GM23338 (cell line): ENCODE data around the gene SETBP1. TPM values are rescaled to one million over a fixed set of nuclear protein-coding genes. Genes with fewer than 3 reads are reported as not detected.

Experiments
- ATAC-seq: fragments of 200-7000 bp; cut with Tn5 transposase; 3 replicates; pipeline ENCODE4 v1.9.1; 2020
- DNase-seq: peaks from one replicate; pipeline ENCODE4 v3.0.0-alpha.2; 2015; ENCODE audit warnings: low spot score
- H2AFZ ChIP-seq: fragments of 200-600 bp; sonication (generic); 2 replicates; pipeline ENCODE4 v1.8.0; 2016; ENCODE audit warnings: antibody characterized with exemption, mild to moderate bottlenecking, moderate library complexity
- H3F3A ChIP-seq: fragments of 200-600 bp; sonication (generic); replicated peaks from 2 replicates; pipeline ENCODE4 v1.8.0; 2017; ENCODE audit warnings: antibody characterized with exemption, mixed run types, low read depth
- H3K27ac ChIP-seq: fragments of 200-600 bp; sonication (generic); 2 replicates; pipeline ENCODE4 v1.6.1; 2016; ENCODE audit warnings: low read depth
- H3K27me3 ChIP-seq: fragments of 200-600 bp; sonication (generic); 2 replicates; pipeline ENCODE4 v1.8.0; 2016; ENCODE audit warnings: mild to moderate bottlenecking, mixed run types, moderate library complexity; ENCODE audit not compliant: insufficient read depth
- H3K36me3 ChIP-seq: fragments of 200-600 bp; sonication (generic); 2 replicates; pipeline ENCODE4 v1.8.0; 2016; ENCODE audit warnings: mild to moderate bottlenecking; ENCODE audit not compliant: insufficient read depth
- H3K4me1 ChIP-seq: fragments of 200-600 bp; sonication (generic); 2 replicates; pipeline ENCODE4 v1.8.0; 2016; ENCODE audit warnings: mild to moderate bottlenecking, moderate library complexity; ENCODE audit not compliant: insufficient read depth
- H3K4me2 ChIP-seq: fragments of 200-600 bp; sonication (generic); 2 replicates; pipeline ENCODE4 v1.7.1; 2017; ENCODE audit warnings: mixed run types
- H3K4me3 ChIP-seq: fragments of 200-600 bp; sonication (generic); 2 replicates; pipeline ENCODE4 v1.6.1; 2016; ENCODE audit warnings: mixed run types
- H3K79me2 ChIP-seq: fragments of 200-600 bp; sonication (generic); replicated peaks from 2 replicates; pipeline ENCODE4 v1.8.0; 2017; ENCODE audit warnings: mild to moderate bottlenecking; ENCODE audit not compliant: insufficient read depth
- H3K9me2 ChIP-seq: fragments of 200-600 bp; sonication (generic); 2 replicates; pipeline ENCODE4 v1.8.0; 2017; ENCODE audit not compliant: insufficient read depth
- H4K20me1 ChIP-seq: fragments of 200-600 bp; sonication (generic); replicated peaks from 2 replicates; pipeline ENCODE4 v1.8.0; 2017; ENCODE audit warnings: mild to moderate bottlenecking; ENCODE audit not compliant: insufficient read depth
- H3K27ac Mint-ChIP-seq: 2 replicates; pipeline ENCODE4 v1.8.0; 2020; ENCODE audit warnings: inconsistent platforms, mild to moderate bottlenecking, moderate library complexity, mixed read lengths
- H3K27me3 Mint-ChIP-seq: 3 replicates; pipeline ENCODE4 v1.8.0; 2022; ENCODE audit warnings: low read depth, mild to moderate bottlenecking, moderate library complexity, mixed read lengths, inconsistent platforms; ENCODE audit not compliant: insufficient read depth, poor library complexity
- H3K36me3 Mint-ChIP-seq: 3 replicates; pipeline ENCODE4 v1.8.0; 2021; ENCODE audit warnings: low read depth, mild to moderate bottlenecking, inconsistent platforms, moderate library complexity, mixed read lengths
- H3K4me1 Mint-ChIP-seq: 3 replicates; pipeline ENCODE4 v1.8.0; 2020; ENCODE audit warnings: mild to moderate bottlenecking, inconsistent platforms, mixed read lengths
- H3K4me3 Mint-ChIP-seq: 3 replicates; pipeline ENCODE4 v1.8.0; 2021; ENCODE audit warnings: moderate library complexity, mild to moderate bottlenecking, inconsistent platforms, mixed read lengths
- H3K9me3 Mint-ChIP-seq: 3 replicates; pipeline ENCODE4 v1.8.0; 2020; ENCODE audit warnings: moderate library complexity, mild to moderate bottlenecking, inconsistent platforms, mixed read lengths
- CREB1 ChIP-seq: fragments of 250-450 bp; sonication (Bioruptor Pico); IDR thresholded peaks from 2 replicates; pipeline ENCODE4 v1.5.0; 2020; ENCODE audit warnings: low read depth, mild to moderate bottlenecking, moderate library complexity
- EZH2 ChIP-seq: fragments of 200-600 bp; sonication (generic); IDR thresholded peaks from one replicate; pipeline ENCODE4 v1.8.0; 2017; ENCODE audit warnings: antibody characterized with exemption, mild to moderate bottlenecking, low read depth; ENCODE audit not compliant: unreplicated experiment
- EZH2phosphoT487 ChIP-seq: fragments of 200-600 bp; sonication (generic); IDR thresholded peaks from one replicate; pipeline ENCODE4 v1.8.1; 2018; ENCODE audit warnings: antibody characterized with exemption; ENCODE audit not compliant: unreplicated experiment
- NANOG ChIP-seq: IDR thresholded peaks from 2 replicates; pipeline ENCODE4 v1.6.1; 2016; ENCODE audit warnings: antibody characterized with exemption, borderline replicate concordance
- POLR2AphosphoS5 ChIP-seq: IDR thresholded peaks from 2 replicates; pipeline ENCODE4 v1.6.1; 2016; ENCODE audit warnings: antibody characterized with exemption, low read depth
- REST ChIP-seq: IDR thresholded peaks from one replicate; pipeline ENCODE4 v1.6.1; 2018; ENCODE audit warnings: antibody characterized with exemption; ENCODE audit not compliant: unreplicated experiment
- STAT1 ChIP-seq: IDR thresholded peaks from one replicate; pipeline ENCODE4 v1.6.1; 2016; ENCODE audit warnings: antibody characterized with exemption; ENCODE audit not compliant: unreplicated experiment
- ZNF114 ChIP-seq: fragments of 250-450 bp; sonication (Bioruptor Pico); IDR thresholded peaks from 2 replicates; pipeline ENCODE4 v1.5.0; 2020; ENCODE audit warnings: mild to moderate bottlenecking, moderate library complexity
- ZNF331 ChIP-seq: fragments of 250-450 bp; sonication (Bioruptor Pico); IDR thresholded peaks from 2 replicates; pipeline ENCODE4 v1.5.0; 2020; ENCODE audit warnings: low read depth, mild to moderate bottlenecking, moderate library complexity
- polyA plus RNA-seq: library from polyadenylated mRNA; unstranded; fragments of >200 nt; fragmentation: Nextera tagmentation; extraction: Ambion mirVana; gene quantifications from 2 replicates; pipeline ENCODE4 v1.2.1, GENCODE V29; 2016
- total RNA-seq: library from RNA; depleted of rRNA; stranded (reverse); fragments of >200 nt; shearing (Covaris generic); gene quantifications from 2 replicates; pipeline ENCODE4 v1.2.3, GENCODE V29; 2014
- TF ChIP-seq, protein P1 (sequence below), 2 experiments: fragments of 200-600 bp in 1 of 2; sonication (generic) in 1 of 2; conservative IDR thresholded peaks; 2 replicates each; pipeline versions ENCODE4 v1.5.1 to v1.6.1; 2016 to 2017; ENCODE audit warnings: antibody characterized with exemption in 2 of 2, low read depth in 2 of 2, mild to moderate bottlenecking in 2 of 2, moderate library complexity in 1 of 2

Gene SETBP1
- total and polyA plus RNA-seq, 2 experiments from 2014 or later = 1.6 to 5.5 TPM

DNA sequence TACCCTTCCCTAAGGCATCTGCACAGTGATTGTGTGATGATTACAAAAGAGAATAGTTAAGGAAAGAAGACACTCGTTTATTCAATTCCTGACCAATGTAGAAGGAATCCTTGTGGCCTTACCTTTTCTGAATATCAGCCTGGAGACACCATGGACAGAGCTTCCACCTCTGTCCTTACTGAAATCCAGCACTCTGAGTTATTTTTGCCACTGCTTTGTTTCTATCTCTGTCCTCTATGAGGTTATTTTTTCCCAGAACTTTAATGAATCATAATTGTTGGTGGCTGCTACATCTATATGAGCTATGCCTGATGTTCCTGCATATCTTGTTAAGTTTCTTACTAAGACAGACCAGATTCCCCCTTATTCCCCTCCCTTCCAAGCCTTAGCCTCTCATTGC, 275.1 kb downstream of the SETBP1 start:
- no peak for DNase-seq
- H3K4me2 ChIP-seq = no peak overlapping the region
- Mint-ChIP-seq H3K4me3 (no peak overlapping the region), H3K27me3 (no peaks in the 10 kb centered on the region), H3K36me3 (peaks cover 8% of the 10 kb centered on the region), H3K4me1 (peaks cover under 1% of the 10 kb centered on the region; the same call in 2 of the 3 replicates), H3K9me3 (no peaks in the 10 kb centered on the region), H3K27ac (no peak overlapping the region)
- H3K4me3 ChIP-seq = no peak overlapping the region
- no peak for ATAC-seq
- H3K27me3 ChIP-seq = no peaks in the 10 kb centered on the region
- no peaks in the 10 kb centered on the region for H4K20me1 ChIP-seq
- 0 out of 2 replicates have a peak, but pooled peaks cover 3% of the 10 kb centered on the region for H3K9me2 ChIP-seq
- H3K27ac ChIP-seq = no peak overlapping the region
- H3K79me2 ChIP-seq = no peaks in the 10 kb centered on the region
- H3K4me1 ChIP-seq = no peaks in the 10 kb centered on the region
- no peak overlapping the region for H2AFZ ChIP-seq
- TF ChIP-seq REST = peak; percentile 25
- no peak for TF ChIP-seq EZH2phosphoT487
- no peaks in the 10 kb centered on the region for H3F3A ChIP-seq
- no peaks in the 10 kb centered on the region for H3K36me3 ChIP-seq

GRCh38 chr18:44957025-44957424, 276.3 kb downstream of the SETBP1 start:
- ATAC-seq (no peak), DNase-seq (no peak)
- Mint-ChIP-seq H3K4me1 (peaks cover 3% of the 10 kb centered on the region; the same call in 2 of the 3 replicates), H3K9me3 (no peaks in the 10 kb centered on the region), H3K27me3 (no peaks in the 10 kb centered on the region), H3K36me3 (no peaks in the 10 kb centered on the region; the same call in 2 of the 3 replicates), H3K27ac (no peak overlapping the region), H3K4me3 (no peak overlapping the region)
- no peak for TF ChIP-seq CREB1 (CRISPR knock-in tag)
- Histone ChIP-seq H3F3A (no peaks in the 10 kb centered on the region), H3K9me2 (0 out of 2 replicates have a peak, but pooled peaks cover 3% of the 10 kb centered on the region), H3K4me1 (no peaks in the 10 kb centered on the region), H3K79me2 (no peaks in the 10 kb centered on the region), H3K36me3 (no peaks in the 10 kb centered on the region), H3K4me2 (no peak overlapping the region), H3K4me3 (no peak overlapping the region), H3K27me3 (no peaks in the 10 kb centered on the region), H4K20me1 (no peaks in the 10 kb centered on the region), H3K27ac (no peak overlapping the region), H2AFZ (no peak overlapping the region)

DNA sequence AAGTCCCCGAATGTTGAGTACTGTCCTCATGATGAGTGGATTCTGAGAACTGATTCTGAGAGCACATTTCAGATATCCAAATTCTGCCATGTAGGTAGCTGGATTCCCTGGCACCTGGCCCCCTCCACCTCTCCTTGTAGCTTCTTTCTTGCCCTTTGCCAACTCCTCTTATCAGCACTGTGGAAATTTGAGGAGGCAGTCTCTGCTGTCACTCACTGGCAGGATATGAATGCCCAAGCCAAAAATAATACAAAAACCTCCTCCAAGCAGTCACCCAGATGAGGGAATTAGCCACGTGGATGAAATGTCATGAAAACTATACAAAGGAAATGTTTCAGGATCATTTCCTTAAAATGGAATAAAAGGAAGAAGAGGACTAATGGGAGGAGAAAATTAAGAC, 276.8 kb downstream of the SETBP1 start:
- no peak overlapping the region for H2AFZ ChIP-seq
- no peaks in the 10 kb centered on the region for H3K4me1 ChIP-seq
- H3K27me3 ChIP-seq = no peaks in the 10 kb centered on the region
- no peak for ATAC-seq
- no peak overlapping the region for H3K27ac Mint-ChIP-seq
- H3K27ac ChIP-seq = no peak overlapping the region
- no peaks in the 10 kb centered on the region for H4K20me1 ChIP-seq
- H3K27me3 Mint-ChIP-seq = no peaks in the 10 kb centered on the region
- H3K4me3 ChIP-seq = no peak overlapping the region
- no peaks in the 10 kb centered on the region for H3F3A ChIP-seq
- H3K9me3 Mint-ChIP-seq = no peaks in the 10 kb centered on the region
- no peaks in the 10 kb centered on the region; the same call in 2 of the 3 replicates for H3K36me3 Mint-ChIP-seq
- H3K79me2 ChIP-seq = no peaks in the 10 kb centered on the region
- 0 out of 2 replicates have a peak, but pooled peaks cover 3% of the 10 kb centered on the region for H3K9me2 ChIP-seq
- H3K4me3 Mint-ChIP-seq = no peak overlapping the region
- no peaks in the 10 kb centered on the region for H3K36me3 ChIP-seq
- no peak overlapping the region for H3K4me2 ChIP-seq
- DNase-seq = no peak
- H3K4me1 Mint-ChIP-seq = peaks cover 3% of the 10 kb centered on the region; the same call in 2 of the 3 replicates
- TF ChIP-seq CREB1 (CRISPR knock-in tag) (no peak), REST (no peak), EZH2phosphoT487 (no peak), ZNF331 (CRISPR knock-in tag) (no peak), ZNF114 (CRISPR knock-in tag) (no peak), STAT1 (no peak), EZH2 (no peak), NANOG (no peak), POLR2AphosphoS5 (no peak)
- TF ChIP-seq, protein P1, sequence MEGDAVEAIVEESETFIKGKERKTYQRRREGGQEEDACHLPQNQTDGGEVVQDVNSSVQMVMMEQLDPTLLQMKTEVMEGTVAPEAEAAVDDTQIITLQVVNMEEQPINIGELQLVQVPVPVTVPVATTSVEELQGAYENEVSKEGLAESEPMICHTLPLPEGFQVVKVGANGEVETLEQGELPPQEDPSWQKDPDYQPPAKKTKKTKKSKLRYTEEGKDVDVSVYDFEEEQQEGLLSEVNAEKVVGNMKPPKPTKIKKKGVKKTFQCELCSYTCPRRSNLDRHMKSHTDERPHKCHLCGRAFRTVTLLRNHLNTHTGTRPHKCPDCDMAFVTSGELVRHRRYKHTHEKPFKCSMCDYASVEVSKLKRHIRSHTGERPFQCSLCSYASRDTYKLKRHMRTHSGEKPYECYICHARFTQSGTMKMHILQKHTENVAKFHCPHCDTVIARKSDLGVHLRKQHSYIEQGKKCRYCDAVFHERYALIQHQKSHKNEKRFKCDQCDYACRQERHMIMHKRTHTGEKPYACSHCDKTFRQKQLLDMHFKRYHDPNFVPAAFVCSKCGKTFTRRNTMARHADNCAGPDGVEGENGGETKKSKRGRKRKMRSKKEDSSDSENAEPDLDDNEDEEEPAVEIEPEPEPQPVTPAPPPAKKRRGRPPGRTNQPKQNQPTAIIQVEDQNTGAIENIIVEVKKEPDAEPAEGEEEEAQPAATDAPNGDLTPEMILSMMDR (conservative IDR thresholded peaks at IDR 0.05; ENCODE audit: low read depth in 2 of 2) = no peak
